D721Med (cell line): Measurements from ENCODE around the gene SRPRB.
A peak's percentile ranks its signal among the peaks of the same experiment; 100 is the strongest.

ENCODE experiments used
- DNase-seq: peaks from one replicate; pipeline ENCODE4 v3.0.0; 2011; ENCODE audit warnings: low spot score; ENCODE audit not compliant: insufficient read length
- FAIRE-seq: peaks from 2 replicates; lab custom pipeline; 2011; peaks lifted over from hg19 to GRCh38; lab: Jason Lieb, UNC
- TF ChIP-seq, protein P1 (sequence below): IDR thresholded peaks from 2 replicates; pipeline ENCODE4 v1.5.1; 2012; ENCODE audit warnings: mild to moderate bottlenecking, control low read depth; ENCODE audit not compliant: insufficient read depth; ENCODE audit errors: missing control alignments

The SRPRB gene, protein sequence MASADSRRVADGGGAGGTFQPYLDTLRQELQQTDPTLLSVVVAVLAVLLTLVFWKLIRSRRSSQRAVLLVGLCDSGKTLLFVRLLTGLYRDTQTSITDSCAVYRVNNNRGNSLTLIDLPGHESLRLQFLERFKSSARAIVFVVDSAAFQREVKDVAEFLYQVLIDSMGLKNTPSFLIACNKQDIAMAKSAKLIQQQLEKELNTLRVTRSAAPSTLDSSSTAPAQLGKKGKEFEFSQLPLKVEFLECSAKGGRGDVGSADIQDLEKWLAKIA

DNA sequence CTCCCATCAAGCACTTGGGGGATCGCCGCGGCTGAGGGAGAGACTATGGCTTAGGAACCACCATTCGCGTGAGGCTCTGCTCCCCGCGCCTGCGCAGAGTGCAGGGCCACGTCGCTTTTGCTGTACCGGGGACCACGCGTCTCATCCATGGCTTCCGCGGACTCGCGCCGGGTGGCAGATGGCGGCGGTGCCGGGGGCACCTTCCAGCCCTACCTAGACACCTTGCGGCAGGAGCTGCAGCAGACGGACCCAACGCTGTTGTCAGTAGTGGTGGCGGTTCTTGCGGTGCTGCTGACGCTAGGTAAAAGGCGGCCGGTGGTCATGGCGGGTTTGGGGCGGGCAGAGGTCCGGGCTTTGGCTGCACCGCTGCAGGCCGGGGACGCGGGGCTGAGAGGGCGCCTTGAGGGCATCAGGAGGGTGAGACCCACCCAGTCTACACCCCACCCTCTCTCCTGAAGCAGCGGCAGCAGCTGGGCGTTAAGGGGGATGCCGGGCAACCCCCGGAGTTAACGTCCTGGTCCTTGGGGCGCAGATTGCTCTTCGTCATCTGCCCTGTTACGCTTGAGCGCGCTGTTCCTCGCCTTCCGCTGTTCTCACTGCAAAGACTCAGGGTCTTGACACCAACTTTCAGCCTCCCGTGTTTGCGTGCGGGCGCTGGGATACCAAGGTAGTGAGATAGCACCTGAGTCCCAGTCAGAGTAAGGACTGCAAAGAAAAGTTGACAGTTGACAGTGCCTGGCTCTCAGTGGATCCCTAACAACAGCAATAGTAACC, at the start of gene SRPRB:
TSS of gene SRPRB (plus strand) at position 114 of the 774 bp plus-strand sequence. CDS start at position 148, 34 bp downstream.
- TF ChIP-seq, protein P1, sequence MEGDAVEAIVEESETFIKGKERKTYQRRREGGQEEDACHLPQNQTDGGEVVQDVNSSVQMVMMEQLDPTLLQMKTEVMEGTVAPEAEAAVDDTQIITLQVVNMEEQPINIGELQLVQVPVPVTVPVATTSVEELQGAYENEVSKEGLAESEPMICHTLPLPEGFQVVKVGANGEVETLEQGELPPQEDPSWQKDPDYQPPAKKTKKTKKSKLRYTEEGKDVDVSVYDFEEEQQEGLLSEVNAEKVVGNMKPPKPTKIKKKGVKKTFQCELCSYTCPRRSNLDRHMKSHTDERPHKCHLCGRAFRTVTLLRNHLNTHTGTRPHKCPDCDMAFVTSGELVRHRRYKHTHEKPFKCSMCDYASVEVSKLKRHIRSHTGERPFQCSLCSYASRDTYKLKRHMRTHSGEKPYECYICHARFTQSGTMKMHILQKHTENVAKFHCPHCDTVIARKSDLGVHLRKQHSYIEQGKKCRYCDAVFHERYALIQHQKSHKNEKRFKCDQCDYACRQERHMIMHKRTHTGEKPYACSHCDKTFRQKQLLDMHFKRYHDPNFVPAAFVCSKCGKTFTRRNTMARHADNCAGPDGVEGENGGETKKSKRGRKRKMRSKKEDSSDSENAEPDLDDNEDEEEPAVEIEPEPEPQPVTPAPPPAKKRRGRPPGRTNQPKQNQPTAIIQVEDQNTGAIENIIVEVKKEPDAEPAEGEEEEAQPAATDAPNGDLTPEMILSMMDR: no peak
- DNase-seq (peak; percentile 93), FAIRE-seq (peak; percentile 38)

DNA sequence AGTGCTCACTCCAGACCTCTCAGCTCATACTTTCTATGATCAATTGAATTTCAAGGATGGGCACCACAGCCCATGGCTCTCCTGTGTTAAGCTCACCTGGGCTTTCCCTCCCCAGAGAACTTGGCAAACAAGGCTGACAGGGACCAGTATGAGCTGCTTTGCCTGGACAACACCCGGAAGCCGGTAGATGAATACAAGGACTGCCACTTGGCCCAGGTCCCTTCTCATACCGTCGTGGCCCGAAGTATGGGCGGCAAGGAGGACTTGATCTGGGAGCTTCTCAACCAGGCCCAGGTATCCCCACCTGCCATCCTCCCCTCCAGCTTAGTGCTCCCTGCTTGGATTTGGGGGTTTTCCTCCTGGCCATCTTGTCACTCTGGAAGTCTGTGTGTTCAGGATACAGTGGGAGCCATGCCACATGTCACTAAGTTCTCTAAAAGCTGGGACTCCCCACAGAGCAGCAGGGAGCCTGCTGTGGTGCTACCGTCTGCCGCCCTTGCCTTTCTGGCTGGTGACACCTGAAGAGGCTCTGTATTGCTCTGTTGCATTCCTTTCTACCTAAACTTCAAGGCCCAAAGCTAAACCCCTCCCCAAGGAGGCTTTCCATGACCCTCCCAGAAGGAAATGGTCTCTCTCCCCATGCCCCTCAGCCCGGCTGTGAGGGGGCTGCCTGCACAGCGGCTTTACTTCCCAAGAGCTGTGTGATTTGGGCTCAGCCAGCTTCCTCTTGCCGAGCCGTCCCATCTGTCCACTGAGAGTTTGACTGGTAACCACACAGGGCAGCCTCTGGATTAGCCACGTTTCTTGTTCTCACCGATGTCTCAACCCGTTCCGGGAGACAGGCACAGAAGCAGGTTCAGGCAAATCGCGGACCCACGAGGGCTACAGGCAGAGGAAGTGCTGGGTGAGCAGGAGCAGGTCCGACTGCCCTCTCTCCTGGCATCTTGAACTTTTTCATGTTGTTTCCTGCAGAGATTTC, 48.6 kb upstream of the SRPRB start:
- TF ChIP-seq, protein P1: no peak
- FAIRE-seq: no peak
- DNase-seq: no peak

DNA sequence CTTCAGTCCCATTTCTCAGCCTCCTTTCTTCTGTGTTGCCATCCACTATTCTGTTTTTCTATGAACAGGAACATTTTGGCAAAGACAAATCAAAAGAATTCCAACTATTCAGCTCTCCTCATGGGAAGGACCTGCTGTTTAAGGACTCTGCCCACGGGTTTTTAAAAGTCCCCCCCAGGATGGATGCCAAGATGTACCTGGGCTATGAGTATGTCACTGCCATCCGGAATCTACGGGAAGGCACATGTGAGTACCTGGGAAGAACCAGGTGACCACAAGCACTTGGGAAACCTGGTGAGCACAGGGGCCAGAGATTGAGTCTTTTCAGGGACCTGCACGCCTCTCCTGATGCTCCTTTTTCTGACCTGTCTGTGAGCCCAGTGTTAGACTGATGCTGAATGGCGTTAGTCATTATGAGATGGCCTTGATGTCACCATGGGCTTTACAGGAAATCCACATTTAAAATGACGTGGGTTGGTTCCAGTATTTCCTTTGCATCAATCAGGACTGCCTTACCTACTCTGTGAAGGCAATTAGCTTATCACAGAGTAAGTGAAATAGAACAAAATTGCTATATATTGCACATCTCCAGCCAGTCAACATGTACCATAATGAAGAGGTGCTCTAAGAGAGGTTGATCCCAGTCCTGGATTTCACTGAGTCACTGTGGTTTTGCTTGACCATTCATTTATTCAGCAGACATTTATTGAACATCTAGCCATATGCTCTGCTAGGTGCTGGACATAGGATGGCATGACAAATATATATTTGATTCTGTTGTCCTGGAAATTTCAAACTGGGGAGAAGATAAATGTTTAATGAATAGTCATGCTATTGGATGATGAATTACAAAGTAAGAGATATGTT, 47.7 kb upstream of the SRPRB start:
- TF ChIP-seq, protein P1: no peak
- no peak for FAIRE-seq
- DNase-seq: no peak

DNA sequence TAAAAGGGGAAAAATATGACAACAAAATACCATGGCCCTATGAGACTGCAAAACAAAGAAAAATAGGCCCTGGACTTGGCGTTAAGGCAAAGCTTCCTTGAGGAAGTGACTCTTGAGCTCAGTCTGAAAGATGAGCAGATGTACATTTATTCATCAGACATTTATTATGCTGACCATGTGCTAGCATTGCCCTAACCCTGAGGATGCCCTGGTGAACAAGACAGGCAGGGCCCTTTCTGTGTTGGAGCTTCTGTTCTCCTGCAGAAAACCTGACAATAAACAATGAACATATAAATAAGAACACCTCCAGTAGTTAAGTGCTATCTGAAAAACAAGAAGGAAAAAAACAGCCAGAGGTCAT, 47.1 kb upstream of the SRPRB start:
- no peak for DNase-seq
- no peak for FAIRE-seq
- TF ChIP-seq, protein P1: no peak

DNA sequence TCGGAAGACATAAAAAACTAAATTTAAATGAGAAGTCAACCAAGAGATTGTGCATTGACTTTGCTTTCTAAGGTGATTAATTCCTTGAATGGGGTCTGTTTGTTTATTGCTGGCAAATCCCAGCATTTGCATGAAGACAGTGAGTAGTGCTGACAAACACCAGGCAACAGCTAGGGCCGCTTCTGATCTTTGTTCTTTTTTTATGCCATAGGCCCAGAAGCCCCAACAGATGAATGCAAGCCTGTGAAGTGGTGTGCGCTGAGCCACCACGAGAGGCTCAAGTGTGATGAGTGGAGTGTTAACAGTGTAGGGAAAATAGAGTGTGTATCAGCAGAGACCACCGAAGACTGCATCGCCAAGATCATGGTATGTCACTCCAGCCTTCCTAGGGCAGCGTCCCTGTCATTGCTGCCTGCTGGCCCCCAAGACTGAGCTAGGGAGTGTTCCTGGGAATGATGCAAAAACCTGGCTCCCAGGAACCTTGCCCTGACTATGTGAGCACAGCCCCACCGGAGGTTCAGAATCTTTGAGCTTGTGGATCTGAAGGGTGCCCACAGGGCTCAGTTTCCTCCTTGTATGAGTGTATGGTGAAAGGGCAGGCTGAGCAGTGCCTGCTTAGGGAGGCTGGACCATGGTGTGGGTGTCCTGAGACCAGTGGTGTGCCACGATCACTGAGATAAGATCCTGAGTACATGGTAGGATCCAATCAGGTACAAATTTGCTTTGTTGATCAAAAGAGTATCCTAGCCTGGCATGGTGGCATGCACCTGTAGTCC, 46.5 kb upstream of the SRPRB start:
- TF ChIP-seq, protein P1: no peak
- FAIRE-seq (no peak), DNase-seq (no peak)

DNA sequence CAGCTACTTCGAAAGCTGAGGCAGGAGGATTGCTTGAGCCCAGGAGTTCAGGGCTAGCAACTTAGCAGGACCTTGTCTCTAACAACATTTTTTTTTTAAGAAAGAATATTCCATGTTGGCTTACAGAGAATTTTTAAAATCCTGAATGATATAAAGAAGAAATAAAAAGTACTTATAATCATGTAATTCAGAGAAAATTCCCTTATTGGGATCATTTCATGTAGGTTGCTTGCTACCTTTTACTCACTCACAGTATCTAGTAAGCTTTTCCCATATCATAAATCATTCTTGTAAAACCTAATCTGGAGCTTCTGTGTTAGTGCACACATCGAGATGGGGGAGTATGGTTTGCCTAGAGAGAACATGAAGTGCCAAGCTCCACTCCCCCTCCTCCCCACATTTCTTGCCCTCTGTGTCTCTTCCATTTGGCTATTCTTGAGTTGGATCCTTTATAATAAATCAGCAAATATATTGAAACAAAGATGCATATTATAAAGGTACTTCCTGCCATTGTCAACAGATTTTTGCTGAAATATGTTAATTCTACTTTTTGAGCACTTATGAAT, 45.8 kb upstream of the SRPRB start:
- TF ChIP-seq, protein P1: no peak
- FAIRE-seq: no peak

More for the DNA sequence above, 45.8 kb upstream of the SRPRB start:
- no peak for DNase-seq
